CD4-positive, CD25-positive, alpha-beta regulatory T cell (primary cell): ENCODE results near the gene PPM1H. TPM values are rescaled to one million over a fixed set of nuclear protein-coding genes. Genes with fewer than 3 reads are reported as not detected.

ENCODE experiments used
- ATAC-seq, 2 donors: fragments of 150-1000 bp; cut with Tn5 transposase; one replicate each; pipeline ENCODE4 v1.10.0; 2021; ENCODE audit warnings: low read depth in 2 of 2, moderate number of reproducible peaks in 2 of 2, moderate library complexity in 1 of 2
- DNase-seq, 3 donors: peaks; one replicate each; pipeline versions ENCODE4 v3.0.0 to v3.0.0-alpha.2; 2012 to 2022; ENCODE audit warnings: mixed read lengths in 1 of 3
- H3K27ac ChIP-seq: one replicate; pipeline ENCODE4 v1.7.0; 2013; ENCODE audit warnings: mild to moderate bottlenecking, low read length; ENCODE audit not compliant: insufficient read depth, poor library complexity, severe bottlenecking
- H3K27me3 ChIP-seq: one replicate; pipeline ENCODE4 v1.7.0; 2013; ENCODE audit warnings: low read length; ENCODE audit not compliant: control insufficient read depth, insufficient read depth
- H3K36me3 ChIP-seq: one replicate; pipeline ENCODE4 v1.7.0; 2013; ENCODE audit warnings: mild to moderate bottlenecking, low read length, moderate library complexity; ENCODE audit not compliant: control insufficient read depth, insufficient read depth
- H3K4me1 ChIP-seq: 2 replicates; pipeline ENCODE4 v1.7.0; 2013; ENCODE audit warnings: mild to moderate bottlenecking, low read length; ENCODE audit not compliant: insufficient read depth, control insufficient read depth, poor library complexity, severe bottlenecking
- H3K4me3 ChIP-seq: one replicate; pipeline ENCODE4 v1.7.0; 2013; ENCODE audit warnings: low read depth, mild to moderate bottlenecking, low read length, moderate library complexity
- H3K9me3 ChIP-seq, 2 experiments: 1 replicate in 1 of 2; 2 replicates in 1 of 2; pipeline ENCODE4 v1.7.0; 2013; ENCODE audit warnings: low read length in 2 of 2, mild to moderate bottlenecking in 1 of 2, moderate library complexity in 1 of 2; ENCODE audit not compliant: control insufficient read depth in 2 of 2
- H3K27ac Mint-ChIP-seq, 3 donors: one replicate each; pipeline ENCODE4 v1.8.0; 2020 to 2022; ENCODE audit warnings: mild to moderate bottlenecking in 3 of 3, mixed read lengths in 3 of 3, moderate library complexity in 2 of 3
- H3K27me3 Mint-ChIP-seq: one replicate; pipeline ENCODE4 v1.8.0; 2022; ENCODE audit warnings: mild to moderate bottlenecking, mixed read lengths
- H3K36me3 Mint-ChIP-seq: one replicate; pipeline ENCODE4 v1.8.0; 2020; ENCODE audit warnings: mixed read lengths
- H3K4me1 Mint-ChIP-seq, 4 donors: one replicate each; pipeline ENCODE4 v1.8.0; 2020 to 2022; ENCODE audit warnings: mixed read lengths in 4 of 4, mild to moderate bottlenecking in 1 of 4
- H3K4me3 Mint-ChIP-seq, 4 donors: one replicate each; pipeline ENCODE4 v1.8.0; 2020 to 2022; ENCODE audit warnings: mild to moderate bottlenecking in 4 of 4, mixed read lengths in 4 of 4, moderate library complexity in 3 of 4
- H3K9me3 Mint-ChIP-seq, 7 donors: one replicate each; pipeline ENCODE4 v1.8.0; 2020 to 2022; ENCODE audit warnings: mixed read lengths in 7 of 7, mild to moderate bottlenecking in 3 of 7, moderate library complexity in 2 of 7
- polyA plus RNA-seq, 4 donors: library from polyadenylated mRNA; unstranded; fragments of 300-500 nt; fragmentation: Illumina TruSeq; gene quantifications; one replicate each; pipeline ENCODE4 v1.2.3, GENCODE V29; 2021
- total RNA-seq: library from RNA; stranded (reverse); gene quantifications from one replicate; pipeline ENCODE4 v1.2.3, GENCODE V29; 2022

Gene PPM1H
- total and polyA plus RNA-seq, 5 donors from 2014 or later, result 0.03 to 0.99 TPM; not detected in 3

DNA sequence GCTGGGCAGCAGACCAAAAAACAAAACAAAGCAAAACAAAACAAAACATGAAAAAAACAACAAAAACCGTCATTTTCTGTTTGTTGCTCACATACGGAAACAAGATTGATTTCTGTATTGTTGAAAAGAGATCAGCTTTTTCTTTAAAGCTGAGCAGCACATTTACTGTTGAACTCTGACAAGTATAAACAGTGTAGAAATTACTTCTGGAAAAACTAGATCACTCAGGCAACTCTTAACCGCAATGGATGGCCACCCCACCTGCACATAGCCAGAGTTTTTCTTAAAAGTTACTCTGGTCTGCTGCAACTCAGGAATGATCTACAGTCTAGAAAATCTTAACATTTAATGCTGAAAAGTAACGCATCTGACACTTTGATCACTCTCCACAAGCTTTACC, 80.9 kb downstream of the PPM1H start:
- no peak overlapping the region for H3K27ac ChIP-seq
- H3K9me3 ChIP-seq, result no peaks in the 10 kb centered on the region
- Mint-ChIP-seq H3K27me3 (peaks cover 19% of the 10 kb centered on the region), H3K4me1 (no peaks in the 10 kb centered on the region), H3K4me3 (no peak overlapping the region), H3K9me3 (peaks cover 0 to 3% (median 0%) of the 10 kb centered on the region in 7 donors), H3K36me3 (no peaks in the 10 kb centered on the region), H3K27ac (no peak overlapping the region)
- H3K4me1 ChIP-seq, result no peaks in the 10 kb centered on the region
- no peak for ATAC-seq
- no peak for DNase-seq
- H3K4me3 ChIP-seq, result no peak overlapping the region
- H3K36me3 ChIP-seq, result no peaks in the 10 kb centered on the region
- peaks cover 2% of the 10 kb centered on the region for H3K27me3 ChIP-seq

DNA sequence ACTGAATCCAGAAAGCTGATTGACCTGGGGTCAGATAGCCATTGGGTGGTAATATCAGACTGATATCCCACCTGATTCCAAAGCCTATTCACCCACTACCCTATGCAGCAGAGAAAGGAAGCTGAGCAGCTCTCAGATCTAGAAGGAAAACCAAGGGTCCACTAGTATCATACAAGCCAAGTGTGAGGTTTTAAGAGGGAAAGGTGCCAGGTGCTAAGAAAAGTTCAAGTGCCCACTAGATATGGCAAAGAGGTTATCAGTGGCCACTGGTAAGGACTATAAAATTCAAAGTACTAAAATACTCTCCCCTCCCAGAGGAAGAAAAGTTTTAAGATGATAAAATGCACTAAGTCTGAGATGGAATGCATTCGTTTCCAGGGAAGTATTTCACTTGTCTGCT, 85.6 kb downstream of the PPM1H start:
- Mint-ChIP-seq H3K27ac (no peak overlapping the region), H3K4me3 (no peak overlapping the region), H3K27me3 (peaks cover 16% of the 10 kb centered on the region), H3K36me3 (no peaks in the 10 kb centered on the region), H3K4me1 (no peaks in the 10 kb centered on the region), H3K9me3 (peaks cover 0 to 3% (median 0%) of the 10 kb centered on the region in 7 donors)
- Histone ChIP-seq H3K9me3 (no peaks in the 10 kb centered on the region), H3K27ac (no peak overlapping the region), H3K36me3 (no peaks in the 10 kb centered on the region), H3K27me3 (peaks cover 2% of the 10 kb centered on the region), H3K4me1 (no peaks in the 10 kb centered on the region), H3K4me3 (no peak overlapping the region)
- DNase-seq, result no peak
- ATAC-seq, result no peak

DNA sequence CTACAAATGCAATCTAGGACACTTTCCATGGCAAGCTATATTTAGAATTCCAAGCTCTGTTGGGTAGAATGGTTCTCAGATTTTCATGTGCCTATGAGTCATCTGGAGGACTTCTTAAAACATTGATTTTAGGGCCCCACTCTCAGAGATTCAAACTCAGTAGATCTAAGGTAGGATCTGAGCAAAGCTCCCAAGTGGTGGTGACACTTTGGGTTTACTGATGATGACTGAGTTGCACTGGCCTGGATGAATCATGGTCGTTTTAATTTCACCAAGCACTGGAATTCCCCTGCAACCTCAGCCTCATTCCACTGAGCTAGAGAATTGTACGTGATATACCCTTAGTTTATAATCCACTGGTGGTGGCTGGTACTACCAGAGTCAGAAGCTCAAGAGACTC, 86.5 kb downstream of the PPM1H start:
- Mint-ChIP-seq H3K9me3 (peaks cover 0 to 3% (median 0%) of the 10 kb centered on the region in 7 donors), H3K36me3 (no peaks in the 10 kb centered on the region), H3K4me1 (no peaks in the 10 kb centered on the region), H3K27ac (no peak overlapping the region), H3K4me3 (no peak overlapping the region), H3K27me3 (peaks cover 17% of the 10 kb centered on the region)
- DNase-seq (no peak), ATAC-seq (peak; percentile 31 to 42)
- Histone ChIP-seq H3K4me3 (no peak overlapping the region), H3K27ac (no peak overlapping the region), H3K9me3 (no peaks in the 10 kb centered on the region), H3K36me3 (no peaks in the 10 kb centered on the region), H3K27me3 (peaks cover 2% of the 10 kb centered on the region), H3K4me1 (no peaks in the 10 kb centered on the region)

DNA sequence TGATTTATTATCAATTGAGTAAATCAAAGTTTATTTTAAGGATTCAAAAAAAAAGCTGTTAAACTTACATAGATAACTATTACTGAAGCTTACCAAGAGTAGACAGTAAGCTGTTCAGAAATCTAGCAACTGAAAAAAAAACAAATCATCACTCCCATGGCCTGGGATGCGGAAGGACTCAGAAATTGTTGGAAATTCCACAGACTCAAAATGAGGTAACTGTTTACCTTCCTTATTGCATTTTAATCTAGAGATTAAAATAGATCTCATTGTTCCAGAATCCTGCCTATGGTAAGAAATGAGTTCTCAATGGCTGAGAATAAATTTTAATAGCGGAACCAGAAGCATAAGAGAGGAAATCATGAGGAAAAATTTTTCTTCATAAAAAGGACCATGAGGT, 87.2 kb downstream of the PPM1H start:
- Histone ChIP-seq H3K4me3 (no peak overlapping the region), H3K9me3 (no peaks in the 10 kb centered on the region), H3K27ac (no peak overlapping the region), H3K36me3 (no peaks in the 10 kb centered on the region), H3K27me3 (peaks cover 2% of the 10 kb centered on the region), H3K4me1 (no peaks in the 10 kb centered on the region)
- peaks cover 0 to 3% (median 0%) of the 10 kb centered on the region in 7 donors for H3K9me3 Mint-ChIP-seq
- no peaks in the 10 kb centered on the region for H3K4me1 Mint-ChIP-seq
- DNase-seq (no peak), ATAC-seq (no peak)
- no peak overlapping the region for H3K4me3 Mint-ChIP-seq
- no peaks in the 10 kb centered on the region for H3K36me3 Mint-ChIP-seq
- peaks cover 22% of the 10 kb centered on the region for H3K27me3 Mint-ChIP-seq
- no peak overlapping the region for H3K27ac Mint-ChIP-seq

DNA sequence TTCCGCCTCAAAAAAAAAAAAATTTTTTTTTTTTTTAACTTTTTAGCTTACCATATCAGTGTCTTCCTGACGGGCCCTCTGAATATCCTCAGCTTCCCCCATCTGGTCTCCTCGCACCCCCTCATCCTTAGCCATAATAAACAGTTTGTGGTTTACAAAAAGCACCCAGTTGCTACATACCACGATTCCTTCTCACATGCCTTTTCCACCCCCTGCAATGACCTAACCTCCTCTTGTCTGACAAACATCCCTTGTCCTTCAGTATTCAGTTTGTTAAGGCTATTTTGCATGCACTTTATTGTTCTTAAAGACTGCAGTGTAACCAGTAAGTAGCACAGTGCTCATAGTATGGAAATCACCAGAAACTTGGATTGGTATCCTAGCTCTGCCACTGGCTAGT, 88.5 kb downstream of the PPM1H start:
- Histone ChIP-seq H3K36me3 (no peaks in the 10 kb centered on the region), H3K4me1 (no peaks in the 10 kb centered on the region), H3K27ac (no peak overlapping the region), H3K4me3 (no peak overlapping the region), H3K27me3 (peaks cover 2% of the 10 kb centered on the region), H3K9me3 (no peaks in the 10 kb centered on the region)
- ATAC-seq, result no peak
- Mint-ChIP-seq H3K27me3 (peaks cover 22% of the 10 kb centered on the region), H3K4me3 (no peak overlapping the region), H3K9me3 (peaks cover 0 to 3% (median 0%) of the 10 kb centered on the region in 7 donors), H3K36me3 (no peaks in the 10 kb centered on the region), H3K4me1 (no peaks in the 10 kb centered on the region), H3K27ac (peak overlapping the region in 1 of 3 donors; percentile 6)
- no peak for DNase-seq

DNA sequence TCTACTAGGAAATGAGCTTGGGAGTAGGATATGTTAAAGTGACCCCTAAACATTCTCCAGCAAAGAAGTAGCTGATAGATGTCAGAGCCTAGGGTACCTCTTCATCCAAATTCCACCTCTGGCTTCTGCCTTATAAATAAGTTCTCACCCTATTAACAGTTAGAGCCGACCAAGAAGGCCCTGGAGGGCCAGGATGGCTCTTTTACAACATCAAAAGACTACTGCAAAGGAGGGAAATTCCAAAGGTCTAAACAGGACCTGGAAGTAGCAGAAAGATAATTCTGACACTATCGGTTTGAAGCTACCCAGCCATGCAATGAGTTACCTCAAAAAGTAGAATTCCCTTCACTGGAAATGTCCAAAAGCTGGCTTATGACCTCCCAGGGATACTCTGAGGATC, 90.0 kb downstream of the PPM1H start:
- Mint-ChIP-seq H3K9me3 (peaks cover 0 to 3% (median 0%) of the 10 kb centered on the region in 7 donors), H3K4me1 (no peaks in the 10 kb centered on the region), H3K36me3 (no peaks in the 10 kb centered on the region), H3K4me3 (no peak overlapping the region), H3K27me3 (peaks cover 22% of the 10 kb centered on the region), H3K27ac (no peak overlapping the region)
- Histone ChIP-seq H3K4me3 (no peak overlapping the region), H3K4me1 (no peaks in the 10 kb centered on the region), H3K27ac (no peak overlapping the region), H3K9me3 (no peaks in the 10 kb centered on the region), H3K36me3 (no peaks in the 10 kb centered on the region), H3K27me3 (peaks cover 7% of the 10 kb centered on the region)
- no peak for ATAC-seq
- no peak for DNase-seq

DNA sequence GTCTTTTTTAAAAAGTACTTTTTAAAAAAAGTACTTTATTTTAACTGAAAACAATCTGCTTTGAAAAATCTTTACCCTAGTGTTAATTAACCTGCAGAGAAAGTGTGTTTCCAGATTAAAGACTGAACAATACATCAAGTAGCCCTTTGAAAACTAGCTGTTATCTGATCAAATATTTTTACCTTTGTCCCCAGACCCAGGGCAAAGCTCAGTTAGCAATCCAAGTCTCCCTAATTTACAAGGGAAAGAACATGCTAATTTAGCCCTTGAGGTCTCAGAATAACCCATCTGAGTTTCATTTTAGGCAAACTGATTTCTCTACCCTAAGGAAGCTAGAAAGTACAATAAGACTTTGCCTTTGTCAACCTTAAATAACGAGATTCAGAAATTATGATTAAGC, 91.2 kb downstream of the PPM1H start:
- H3K27ac ChIP-seq, result no peak overlapping the region
- Mint-ChIP-seq H3K4me1 (no peaks in the 10 kb centered on the region), H3K27me3 (peaks cover 16% of the 10 kb centered on the region), H3K36me3 (no peaks in the 10 kb centered on the region), H3K27ac (no peak overlapping the region), H3K9me3 (peaks cover 0 to 3% (median 0%) of the 10 kb centered on the region in 7 donors), H3K4me3 (no peak overlapping the region)
- H3K4me3 ChIP-seq, result no peak overlapping the region
- H3K9me3 ChIP-seq, result no peaks in the 10 kb centered on the region
- no peaks in the 10 kb centered on the region for H3K4me1 ChIP-seq
- H3K27me3 ChIP-seq, result peaks cover 7% of the 10 kb centered on the region
- no peaks in the 10 kb centered on the region for H3K36me3 ChIP-seq
- ATAC-seq (no peak), DNase-seq (no peak)

DNA sequence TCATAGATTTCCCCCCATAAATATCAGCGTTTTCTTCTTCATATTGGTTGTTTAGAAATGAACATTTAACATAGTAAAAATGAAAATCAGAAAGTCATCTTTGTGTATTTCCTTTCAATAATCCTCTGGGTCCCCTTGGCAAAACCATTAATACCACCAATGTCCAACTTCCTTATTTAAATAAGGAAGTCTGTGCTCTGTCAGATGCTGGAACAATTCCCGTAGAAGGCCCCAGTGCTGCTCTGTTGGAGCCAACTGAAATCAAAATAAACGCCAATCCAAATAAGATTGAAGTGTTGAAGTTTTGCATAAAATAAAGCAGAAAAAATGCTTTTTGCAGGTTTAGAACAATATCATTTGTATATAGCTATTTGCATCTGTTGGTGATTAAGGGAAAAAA, 93.1 kb downstream of the PPM1H start:
- H3K27ac ChIP-seq, result no peak overlapping the region
- Mint-ChIP-seq H3K4me3 (no peak overlapping the region), H3K27ac (no peak overlapping the region), H3K9me3 (peaks cover 0 to 3% (median 0%) of the 10 kb centered on the region in 7 donors), H3K4me1 (no peaks in the 10 kb centered on the region), H3K36me3 (no peaks in the 10 kb centered on the region), H3K27me3 (peaks cover 16% of the 10 kb centered on the region)
- no peaks in the 10 kb centered on the region for H3K36me3 ChIP-seq
- no peaks in the 10 kb centered on the region for H3K9me3 ChIP-seq
- peaks cover 7% of the 10 kb centered on the region for H3K27me3 ChIP-seq
- H3K4me3 ChIP-seq, result no peak overlapping the region
- DNase-seq (no peak), ATAC-seq (no peak)
- no peaks in the 10 kb centered on the region for H3K4me1 ChIP-seq
